GM06990 (cell line): ENCODE data around the gene CLK2.

ENCODE experiments used
- DNase-seq: peaks from one replicate; pipeline ENCODE4 v3.0.0-alpha.2; 2011; ENCODE audit not compliant: insufficient read length; ENCODE audit errors: extremely low read depth
- H3K27me3 ChIP-seq: replicated peaks from 2 replicates; pipeline ENCODE4 v1.6.0; 2011; ENCODE audit warnings: low read length; ENCODE audit not compliant: control insufficient read depth, insufficient read depth
- H3K36me3 ChIP-seq: 2 replicates; pipeline ENCODE4 v1.5.1; 2011; ENCODE audit warnings: low read length; ENCODE audit not compliant: control insufficient read depth, insufficient read depth
- H3K4me3 ChIP-seq: replicated peaks from 2 replicates; pipeline ENCODE4 v1.5.1; 2011; ENCODE audit warnings: low read depth, mild to moderate bottlenecking, control low read depth, low read length
- TF ChIP-seq, protein P1 (sequence below): IDR thresholded peaks from 2 replicates; pipeline ENCODE4 v1.5.1; 2011; ENCODE audit warnings: low read length, control low read depth, mild to moderate bottlenecking, inconsistent platforms; ENCODE audit not compliant: insufficient read depth, poor library complexity, severe bottlenecking

CLK2 gene

DNA sequence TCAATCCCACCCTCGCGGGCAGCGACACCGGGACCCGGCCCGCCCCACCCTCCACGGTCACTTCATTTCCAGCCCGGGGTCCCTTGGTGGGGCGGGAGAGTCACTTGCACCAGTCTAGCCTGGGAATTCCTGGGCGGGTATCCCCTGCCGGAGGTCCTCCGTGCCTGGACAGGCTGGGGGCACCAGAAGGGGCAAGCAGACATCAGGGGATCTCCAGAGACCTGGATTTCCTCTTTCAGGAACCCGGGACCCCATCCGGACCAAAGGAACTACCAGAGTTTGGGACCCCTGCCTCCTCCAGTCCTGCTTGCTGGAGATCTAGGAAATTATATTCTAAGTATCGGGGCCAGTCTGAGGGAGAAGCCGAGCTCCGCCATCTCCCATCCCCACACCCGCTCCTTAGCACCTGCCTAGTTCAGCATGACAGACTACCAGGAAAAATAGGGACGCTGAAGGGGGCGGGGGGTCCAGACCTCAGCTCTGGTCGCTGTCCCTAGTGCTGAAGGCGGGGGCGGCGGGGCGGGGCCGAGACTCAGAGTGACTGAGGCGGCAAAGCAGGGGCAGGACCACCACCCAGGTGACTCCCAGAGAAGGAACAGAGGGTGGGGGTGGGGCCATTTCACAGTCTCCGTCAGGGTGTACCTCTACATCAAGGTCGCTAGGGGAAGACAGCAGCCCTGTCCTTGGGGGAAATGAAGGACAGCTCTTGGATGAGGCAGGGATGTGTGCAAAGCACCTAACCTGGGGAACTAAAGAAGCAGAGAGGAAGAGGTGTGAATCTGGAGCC is 4.8 kb upstream of the CLK2 start:
- TF ChIP-seq, protein P1, sequence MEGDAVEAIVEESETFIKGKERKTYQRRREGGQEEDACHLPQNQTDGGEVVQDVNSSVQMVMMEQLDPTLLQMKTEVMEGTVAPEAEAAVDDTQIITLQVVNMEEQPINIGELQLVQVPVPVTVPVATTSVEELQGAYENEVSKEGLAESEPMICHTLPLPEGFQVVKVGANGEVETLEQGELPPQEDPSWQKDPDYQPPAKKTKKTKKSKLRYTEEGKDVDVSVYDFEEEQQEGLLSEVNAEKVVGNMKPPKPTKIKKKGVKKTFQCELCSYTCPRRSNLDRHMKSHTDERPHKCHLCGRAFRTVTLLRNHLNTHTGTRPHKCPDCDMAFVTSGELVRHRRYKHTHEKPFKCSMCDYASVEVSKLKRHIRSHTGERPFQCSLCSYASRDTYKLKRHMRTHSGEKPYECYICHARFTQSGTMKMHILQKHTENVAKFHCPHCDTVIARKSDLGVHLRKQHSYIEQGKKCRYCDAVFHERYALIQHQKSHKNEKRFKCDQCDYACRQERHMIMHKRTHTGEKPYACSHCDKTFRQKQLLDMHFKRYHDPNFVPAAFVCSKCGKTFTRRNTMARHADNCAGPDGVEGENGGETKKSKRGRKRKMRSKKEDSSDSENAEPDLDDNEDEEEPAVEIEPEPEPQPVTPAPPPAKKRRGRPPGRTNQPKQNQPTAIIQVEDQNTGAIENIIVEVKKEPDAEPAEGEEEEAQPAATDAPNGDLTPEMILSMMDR = peak; percentile 46
- no peaks in the 10 kb centered on the region for H3K27me3 ChIP-seq
- DNase-seq = peak; percentile 54
- peak overlapping the region; percentile 74 for H3K4me3 ChIP-seq
- no peaks in the 10 kb centered on the region for H3K36me3 ChIP-seq

DNA sequence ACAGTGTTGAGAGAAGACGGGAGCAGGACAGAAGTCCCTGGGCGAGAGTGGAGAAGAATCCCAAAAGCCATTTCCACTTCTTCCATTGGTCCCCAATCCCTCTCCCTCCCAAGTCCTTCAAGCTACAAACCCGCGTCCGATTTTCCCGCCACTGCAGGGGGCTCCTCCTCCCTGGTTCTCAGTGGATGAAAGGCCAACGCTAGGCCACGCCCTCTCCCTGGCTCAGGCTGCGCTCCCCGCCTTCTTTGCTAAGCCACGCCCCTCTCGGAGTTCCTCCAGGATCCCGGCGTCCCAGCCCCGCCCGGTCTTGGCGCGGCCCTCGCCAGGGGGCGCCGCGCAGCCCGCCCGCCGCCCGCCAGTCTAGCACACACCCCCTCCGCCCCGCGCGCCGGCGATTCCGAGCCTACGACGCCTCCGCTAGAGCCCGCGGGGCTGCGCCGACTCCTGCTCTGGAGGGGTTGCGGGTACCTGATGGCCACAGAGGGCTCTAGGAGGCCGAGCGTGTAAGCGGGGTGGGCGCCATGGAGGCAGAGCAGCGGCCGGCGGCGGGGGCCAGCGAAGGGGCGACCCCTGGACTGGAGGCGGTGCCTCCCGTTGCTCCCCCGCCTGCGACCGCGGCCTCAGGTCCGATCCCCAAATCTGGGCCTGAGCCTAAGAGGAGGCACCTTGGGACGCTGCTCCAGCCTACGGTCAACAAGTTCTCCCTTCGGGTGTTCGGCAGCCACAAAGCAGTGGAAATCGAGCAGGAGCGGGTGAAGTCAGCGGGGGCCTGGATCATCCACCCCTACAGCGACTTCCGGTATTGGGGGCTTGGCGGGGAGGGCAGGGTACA is 4.0 kb upstream of the CLK2 start, which contains the start of gene HCN3:
Gene HCN3 (plus strand): TSS at position 394 of the 832 bp plus-strand sequence. CDS start 128 bp downstream, at position 522.
- H3K4me3 ChIP-seq = peak within 1 kb of the TSS; percentile 74
- no peaks in the 10 kb centered on the region for H3K27me3 ChIP-seq
- no peaks in the 10 kb centered on the region for H3K36me3 ChIP-seq
- TF ChIP-seq, protein P1 = peak; percentile 41
- DNase-seq = peak; percentile 90

DNA sequence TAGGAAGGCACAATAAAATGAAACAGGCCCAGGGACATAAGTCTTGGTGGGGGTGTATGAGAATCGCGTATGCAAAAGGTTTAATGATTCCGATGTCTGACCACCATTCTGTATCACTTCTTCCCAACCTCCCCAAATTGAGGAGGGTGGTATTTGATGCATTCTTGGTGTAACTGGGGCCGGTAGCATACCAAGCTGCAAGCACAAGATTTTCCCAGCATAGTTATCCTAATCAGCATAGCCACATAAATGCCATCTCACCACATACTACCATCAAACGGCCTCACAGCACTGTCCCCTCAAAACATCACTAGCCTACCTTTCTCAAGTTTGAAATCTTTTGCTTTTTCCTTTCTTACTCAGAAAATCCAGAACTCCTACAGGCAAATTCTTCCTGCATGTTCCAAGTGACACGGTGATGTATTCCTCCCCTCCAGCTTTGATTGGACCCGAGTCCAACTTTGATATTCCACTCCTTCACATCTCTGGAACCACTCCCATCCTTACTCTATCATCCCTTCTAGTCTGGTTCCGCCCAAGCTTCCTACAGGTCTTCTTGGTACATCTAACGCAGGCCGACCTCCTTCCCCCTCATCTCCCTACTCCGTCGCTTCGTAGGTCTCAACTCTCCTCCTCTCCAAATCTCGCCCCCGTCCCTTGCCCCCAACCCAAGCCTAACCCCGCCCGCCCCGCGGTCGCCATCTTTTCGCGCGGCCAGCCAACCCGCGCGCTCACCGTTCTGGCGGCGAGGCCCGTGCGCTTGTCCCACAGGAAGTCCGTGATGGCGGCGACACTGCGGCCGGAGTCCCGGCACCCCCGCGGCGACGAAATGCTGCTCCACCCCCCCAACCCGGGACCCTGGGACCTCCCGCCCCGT is 600 bp downstream of the CLK2 start:
- DNase-seq = no peak
- Histone ChIP-seq H3K36me3 (peaks cover 17% of the 10 kb centered on the region), H3K27me3 (no peaks in the 10 kb centered on the region), H3K4me3 (peak overlapping the region; percentile 91)
- TF ChIP-seq, protein P1 = no peak

DNA sequence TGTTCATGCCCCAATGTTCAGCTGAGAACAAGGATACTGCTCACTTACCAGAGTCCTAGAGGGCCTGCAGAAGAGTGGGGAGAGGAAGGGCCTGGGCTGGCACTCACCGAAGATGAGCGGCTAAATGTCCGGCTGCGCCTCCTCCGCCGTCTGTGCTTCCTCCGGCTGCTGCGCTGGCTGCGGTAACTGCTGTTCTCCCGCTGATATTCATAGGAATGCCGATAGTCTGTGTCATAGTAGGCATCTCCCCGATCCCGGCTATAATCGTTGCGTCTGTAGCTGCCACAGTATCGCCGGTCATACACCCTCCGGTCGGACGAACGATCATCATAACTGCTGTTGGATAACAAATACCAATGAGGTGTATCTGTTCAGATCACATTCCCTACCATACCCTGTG is 3.9 kb downstream of the CLK2 start:
- no peak for DNase-seq
- TF ChIP-seq, protein P1 = no peak
- H3K4me3 ChIP-seq = no peak overlapping the region
- H3K27me3 ChIP-seq = no peaks in the 10 kb centered on the region
- H3K36me3 ChIP-seq = peaks cover 30% of the 10 kb centered on the region

DNA sequence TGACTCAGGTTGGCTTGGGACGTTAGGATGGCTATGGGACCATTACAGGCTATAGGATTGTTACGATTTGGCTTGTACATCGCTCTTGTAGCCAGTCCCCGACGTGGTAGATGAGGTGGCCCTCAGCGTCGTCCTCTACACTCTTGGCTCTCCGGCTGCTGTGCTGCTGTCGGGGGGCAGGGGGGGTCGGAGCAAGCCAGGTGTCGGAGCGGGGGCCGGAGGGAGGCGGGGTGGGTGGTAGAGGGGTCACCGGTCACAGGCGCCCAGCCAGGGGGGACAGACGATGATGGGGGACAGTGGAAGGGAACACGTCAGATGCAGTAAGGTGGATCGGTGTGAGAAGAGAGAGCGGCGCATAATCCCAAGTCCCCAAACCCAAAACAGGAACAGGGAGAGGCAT is 4.7 kb downstream of the CLK2 start:
- Histone ChIP-seq H3K4me3 (no peak overlapping the region), H3K27me3 (no peaks in the 10 kb centered on the region), H3K36me3 (peaks cover 35% of the 10 kb centered on the region)
- DNase-seq = no peak
- TF ChIP-seq, protein P1 = no peak
